Stimulated activated CD4-positive, alpha-beta T cell treated with anti-CD3 and anti-CD28 coated beads, TNF-alpha, amount 100 ng/mL, for 1 hour (primary cell): ENCODE measurements around the gene TRAPPC2L.

Experiments
- DNase-seq, 3 donors: peaks; one replicate each; pipeline ENCODE4 v3.0.0-alpha.2; 2020; ENCODE audit warnings: low read depth in 3 of 3, low spot score in 1 of 3

Gene TRAPPC2L

DNA sequence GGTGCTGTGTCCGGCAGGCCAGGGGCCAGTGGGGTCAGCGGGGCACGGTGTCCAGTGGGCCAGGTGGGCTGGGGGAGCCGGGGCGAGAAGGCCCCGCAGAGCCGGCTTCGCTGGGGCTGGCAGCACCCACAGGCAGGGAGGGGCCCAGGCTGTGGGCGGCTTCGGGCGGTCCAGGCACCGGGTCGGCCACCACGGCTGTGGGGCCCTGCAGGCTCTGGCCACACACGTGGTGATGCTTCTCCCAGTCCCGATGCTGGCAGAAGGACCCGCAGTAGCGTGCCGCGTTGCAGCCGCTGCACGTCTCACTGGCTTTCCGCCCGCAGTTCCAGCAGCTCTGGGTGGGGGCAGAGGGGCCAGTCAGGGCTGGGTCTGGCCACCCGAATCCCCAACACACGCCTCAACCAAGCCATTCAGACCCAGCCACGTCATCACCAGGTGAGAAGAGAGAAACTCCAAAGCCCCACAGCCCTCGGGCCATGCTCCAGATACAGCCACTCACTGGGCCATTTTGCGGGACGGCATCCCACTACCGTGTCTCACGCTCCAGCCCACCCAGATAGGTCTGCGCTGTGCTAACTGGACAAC is 20.1 kb downstream of the TRAPPC2L start:
- DNase-seq, result no peak

DNA sequence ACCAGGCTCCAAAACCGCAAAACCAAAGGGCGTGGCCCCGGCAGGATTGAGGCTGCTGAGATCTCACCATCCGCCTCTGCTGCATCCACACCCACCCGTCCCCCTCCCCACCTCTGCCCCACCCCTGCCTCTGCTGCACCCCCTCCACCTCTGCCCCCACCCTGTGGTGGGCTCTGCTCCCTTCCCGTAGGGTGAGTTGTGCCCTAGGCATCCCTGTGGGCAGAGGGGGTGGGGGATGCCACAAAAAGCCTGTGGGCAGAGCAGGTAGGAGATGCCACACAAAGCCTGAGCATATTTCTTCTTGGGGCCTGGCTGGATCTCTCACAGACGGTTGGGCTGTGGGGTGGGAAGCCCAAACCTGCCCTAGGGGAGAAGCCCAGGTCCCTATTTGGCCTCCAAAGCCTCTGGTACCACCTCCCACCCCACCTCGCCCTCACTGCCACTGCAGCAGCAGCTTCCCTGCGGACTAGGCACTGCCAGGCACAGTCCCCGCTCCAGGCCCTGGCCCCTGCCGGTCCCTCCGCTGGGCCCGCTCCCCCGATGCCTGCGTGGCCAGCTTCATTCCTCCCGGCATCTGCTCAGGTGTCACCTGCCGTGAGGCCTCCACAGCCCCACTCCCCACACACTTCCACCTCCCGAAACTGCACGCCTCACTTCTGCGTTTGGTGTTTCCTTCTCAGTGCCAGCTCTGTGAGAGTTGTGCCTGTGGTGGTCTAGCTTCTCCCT is 20.8 kb downstream of the TRAPPC2L start:
- DNase-seq, result no peak

DNA sequence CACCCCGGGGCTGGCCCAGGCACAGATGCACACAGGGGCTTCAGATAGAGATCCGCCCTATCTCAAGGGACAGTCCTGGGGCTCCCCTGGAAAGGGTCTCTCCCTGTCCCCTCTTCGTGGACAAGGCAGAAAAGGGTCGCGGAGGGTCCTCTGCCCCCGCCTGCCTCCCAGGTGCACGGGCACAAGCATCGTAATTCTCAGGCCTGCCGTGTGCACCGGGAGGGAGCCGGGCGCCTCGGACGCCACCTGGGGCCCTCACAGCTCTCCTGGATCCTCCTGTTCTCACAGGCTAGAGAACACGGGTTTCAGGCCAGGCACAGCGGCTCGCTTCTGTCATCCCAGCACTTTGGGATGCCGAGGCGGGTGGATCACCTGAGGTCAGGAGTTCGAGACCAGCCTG is 21.4 kb downstream of the TRAPPC2L start:
- DNase-seq, result no peak

DNA sequence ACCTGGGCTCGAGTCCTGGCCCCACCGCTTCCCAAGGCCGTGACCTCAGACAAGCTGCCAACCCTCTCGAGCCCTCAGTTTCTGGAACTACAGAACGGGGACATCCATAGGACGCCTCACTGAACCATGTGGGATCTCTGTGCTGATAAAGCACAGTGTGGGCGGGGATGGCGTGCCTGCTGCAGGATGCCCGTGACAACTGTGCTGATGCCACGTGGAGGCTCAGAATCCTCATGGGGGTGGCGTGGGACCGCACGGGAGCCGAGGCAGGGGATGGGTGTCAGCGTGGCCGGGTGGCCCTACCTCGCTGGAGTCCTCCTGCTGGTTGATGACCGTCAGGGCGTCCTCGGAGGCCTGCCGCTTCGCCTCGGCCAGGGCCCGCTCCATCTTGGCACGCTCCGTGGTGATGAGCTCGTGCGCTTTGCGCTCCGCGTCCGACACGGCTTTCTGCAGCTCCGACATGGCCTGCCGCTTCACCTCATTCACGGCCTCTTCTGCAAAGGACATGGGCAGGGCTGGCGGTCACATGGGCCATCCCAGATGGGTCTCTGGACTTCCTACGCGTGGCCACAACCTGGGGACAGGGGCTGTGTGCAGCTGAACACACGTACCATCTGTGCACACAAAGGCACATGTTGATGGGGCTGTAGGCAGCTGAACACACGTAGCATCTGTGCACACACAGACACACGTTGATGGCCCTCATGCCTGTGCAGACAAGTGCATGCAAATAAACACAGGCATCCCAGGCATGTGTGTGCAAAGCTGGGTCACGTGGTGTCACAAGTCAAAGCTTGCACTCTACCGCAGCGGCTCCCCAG is 22.2 kb downstream of the TRAPPC2L start:
- DNase-seq, result no peak

DNA sequence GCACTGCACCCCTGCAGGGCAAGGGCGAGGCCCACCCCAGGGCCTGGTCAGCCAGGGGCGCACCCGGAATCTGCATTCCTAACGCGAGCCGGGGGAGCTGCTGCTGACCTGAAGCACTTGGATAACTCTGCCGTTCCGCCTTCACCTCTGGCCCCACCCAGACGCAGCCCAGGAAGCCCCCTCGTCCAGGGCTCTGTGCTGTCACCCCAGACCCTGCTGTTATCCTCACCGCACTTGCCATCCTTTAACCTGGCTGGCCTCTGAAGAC is 22.8 kb downstream of the TRAPPC2L start:
- DNase-seq, result no peak

DNA sequence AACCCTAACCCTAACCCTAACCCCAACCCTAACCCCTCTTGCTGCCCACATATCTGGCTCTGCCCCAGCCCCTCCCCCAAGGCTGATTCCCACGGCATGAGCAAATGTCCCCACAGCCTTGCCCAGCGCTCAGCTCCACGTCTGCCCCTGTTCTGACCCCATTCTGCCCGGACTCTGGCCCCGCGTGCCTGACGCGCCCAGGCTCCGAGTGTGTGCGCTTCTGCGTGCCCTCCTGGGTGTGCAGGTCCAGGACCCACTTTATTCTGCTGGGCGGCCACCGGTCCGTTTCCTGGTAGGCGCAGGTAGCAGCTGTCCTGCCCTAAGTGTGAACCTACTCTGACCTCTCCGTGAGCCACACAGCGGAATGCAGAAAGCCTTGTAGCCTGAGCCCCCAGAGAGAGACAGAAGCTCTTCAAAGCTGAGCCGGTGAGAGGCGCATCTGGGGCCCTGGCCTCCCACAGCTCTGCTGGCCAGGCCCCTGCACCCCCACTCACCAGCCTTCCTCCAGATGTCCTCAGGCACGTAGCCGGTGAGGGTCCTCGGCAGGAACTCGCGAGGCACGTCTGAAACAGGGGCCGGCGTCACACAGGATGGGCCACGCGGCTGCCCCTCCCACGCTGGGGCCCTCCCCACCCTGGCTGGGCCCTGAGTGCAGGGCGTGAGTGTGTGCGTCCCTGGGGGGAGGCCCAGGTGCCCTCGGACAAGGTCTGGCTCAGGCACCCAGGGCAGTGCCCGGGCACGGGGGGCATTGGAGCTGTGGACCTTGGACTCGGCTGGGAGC is 23.5 kb downstream of the TRAPPC2L start:
- DNase-seq, result no peak

DNA sequence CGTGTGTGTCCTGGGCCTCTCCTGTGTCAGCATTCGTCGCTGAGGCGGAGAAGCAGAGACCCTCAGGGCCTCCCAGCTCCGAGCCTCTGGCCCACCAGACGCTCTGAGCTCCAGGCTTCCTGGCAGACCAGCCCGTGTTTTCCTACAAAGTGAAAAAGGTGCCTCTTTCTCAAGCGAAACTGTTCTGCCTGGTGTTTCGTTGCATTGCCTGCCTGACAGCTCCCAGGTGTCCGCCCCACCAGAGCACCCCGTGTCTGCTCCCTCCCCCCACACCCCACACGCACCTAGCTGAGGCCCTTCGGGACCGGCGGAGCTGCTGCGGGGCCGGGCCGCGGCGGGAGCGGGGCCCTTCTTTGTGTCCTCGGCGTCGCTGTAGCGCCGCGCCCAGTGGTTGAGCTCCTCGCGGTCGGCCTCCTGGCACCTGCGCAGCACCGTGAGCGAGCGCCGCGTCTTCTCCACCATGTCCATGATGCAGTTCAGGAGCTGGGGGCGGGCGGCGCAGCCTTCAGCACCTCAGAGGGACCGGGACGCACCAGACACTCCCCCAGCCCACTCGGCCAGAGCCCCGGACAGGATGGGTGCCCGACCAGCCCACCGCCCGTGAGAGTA is 24.2 kb downstream of the TRAPPC2L start:
- DNase-seq, result no peak

DNA sequence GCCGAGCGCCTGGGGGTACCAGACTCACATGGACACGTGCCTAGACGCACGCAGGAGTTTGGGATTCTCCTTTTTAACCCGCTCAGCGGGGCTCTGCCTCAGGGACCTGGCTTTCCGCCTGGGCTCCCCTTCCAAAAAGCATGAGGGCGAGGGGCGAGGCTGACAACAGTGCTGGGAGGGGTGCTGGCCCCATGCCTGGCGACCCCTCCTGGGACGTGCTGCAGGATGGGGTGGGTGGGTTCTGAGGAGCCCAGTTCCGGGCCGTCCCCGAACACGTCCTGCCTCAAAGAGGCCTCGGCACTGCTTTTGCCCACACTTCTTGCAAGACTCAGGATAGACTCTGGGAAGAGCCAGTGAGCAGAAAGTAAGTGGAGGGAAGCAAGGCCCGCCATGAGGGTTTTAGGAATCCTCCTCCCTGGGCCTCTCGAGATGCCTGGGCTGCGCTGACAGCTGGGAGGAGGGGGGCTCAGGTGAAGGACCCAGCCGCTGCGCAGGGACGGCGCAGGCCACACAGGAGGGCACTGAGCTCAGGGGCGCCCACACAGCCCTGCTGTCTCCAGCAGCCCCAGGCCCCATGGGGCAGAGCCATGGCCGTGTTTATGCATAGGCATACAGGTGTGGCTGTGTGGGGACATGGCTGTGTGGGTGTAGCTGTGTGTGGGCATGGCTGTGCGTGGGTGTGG is 24.9 kb downstream of the TRAPPC2L start:
- no peak for DNase-seq

DNA sequence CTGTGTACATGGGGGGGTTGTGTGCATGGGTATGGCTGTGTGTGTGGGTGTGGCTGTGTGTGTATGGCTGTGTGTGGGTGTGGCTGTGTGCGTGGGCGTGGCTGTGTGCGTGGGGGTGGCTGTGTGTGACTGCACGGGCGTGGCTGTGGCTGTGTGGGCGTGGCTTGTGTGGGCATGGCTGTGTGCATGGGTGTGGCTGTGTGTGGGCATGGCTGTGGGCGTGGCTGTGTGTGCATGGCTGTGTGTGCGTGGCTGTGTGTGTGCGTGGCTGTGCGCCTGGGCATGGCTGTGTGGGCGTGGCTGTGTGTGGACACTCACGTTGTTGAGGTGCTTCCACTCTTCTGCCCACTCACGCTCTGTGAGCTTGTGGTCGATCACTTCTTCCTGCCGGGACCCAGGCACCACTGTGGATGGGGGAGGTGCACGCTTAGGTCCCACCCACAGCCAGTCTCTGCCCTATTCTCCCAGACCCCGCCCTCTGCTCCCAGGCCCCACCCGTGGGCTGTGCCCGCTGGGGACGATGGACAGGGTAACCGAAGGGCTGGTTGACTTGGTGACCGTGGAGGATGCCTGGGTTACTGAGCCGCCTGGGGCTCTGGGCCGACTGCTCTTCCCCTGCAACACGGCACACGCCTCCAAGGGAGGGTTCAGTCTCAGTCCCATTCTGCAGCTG is 25.6 kb downstream of the TRAPPC2L start:
- no peak for DNase-seq

DNA sequence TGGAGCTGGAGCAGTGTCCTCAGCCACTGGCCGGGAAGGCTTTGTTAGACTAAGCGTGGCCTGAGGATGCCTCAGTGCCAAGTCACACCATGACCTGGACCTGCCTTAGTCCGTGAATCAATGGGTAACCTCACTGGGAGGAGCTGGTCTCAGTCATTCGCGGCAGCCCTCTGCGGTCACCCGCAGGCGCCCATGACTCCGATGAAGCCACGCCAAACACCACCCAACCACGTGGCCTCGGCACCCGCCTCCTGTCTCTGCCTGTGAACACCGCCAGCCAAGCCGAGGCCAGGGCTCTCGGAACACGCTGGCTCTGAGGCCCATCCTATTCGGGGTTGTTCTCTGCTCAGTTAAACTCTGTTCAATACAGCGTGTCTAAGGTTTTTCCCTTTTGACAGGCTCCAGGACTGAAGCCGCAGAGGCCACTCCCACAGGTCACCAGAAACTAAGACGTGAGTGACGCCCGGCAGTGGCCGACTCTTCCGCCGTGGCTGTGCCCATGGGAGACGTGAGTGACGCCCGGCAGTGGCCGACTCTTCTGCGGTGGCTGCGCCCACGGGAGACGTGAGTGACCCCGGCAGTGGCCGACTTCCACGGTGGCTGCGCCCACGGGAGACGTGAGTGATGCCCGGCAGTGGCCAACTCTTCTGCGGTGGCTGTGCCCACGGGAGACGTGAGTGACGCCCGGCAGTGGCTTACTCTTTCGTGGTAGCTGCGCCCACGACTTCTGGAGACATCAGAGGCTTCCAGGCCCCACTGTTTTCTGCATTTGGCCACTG is 26.4 kb downstream of the TRAPPC2L start:
- DNase-seq, result no peak

DNA sequence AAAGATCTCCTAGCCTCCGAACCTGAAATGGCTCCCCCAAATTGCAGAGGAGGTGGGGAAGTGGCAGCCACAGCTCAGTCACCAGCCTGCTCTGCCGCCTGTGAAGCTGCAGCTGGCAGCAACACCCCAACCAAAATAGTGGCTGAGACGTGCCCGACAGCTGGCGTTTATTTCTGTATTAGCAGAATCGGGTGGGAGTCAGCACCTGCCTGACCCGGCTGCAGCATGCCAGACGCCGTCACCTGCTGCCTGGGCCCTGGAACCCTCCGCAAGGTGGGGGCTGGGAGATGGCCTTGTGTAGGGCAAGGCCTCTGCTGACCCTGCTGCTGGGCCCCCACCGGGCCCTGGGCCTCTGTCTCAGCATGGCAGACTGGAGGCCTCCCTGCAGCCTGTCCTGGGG is 27.0 kb downstream of the TRAPPC2L start:
- no peak for DNase-seq

DNA sequence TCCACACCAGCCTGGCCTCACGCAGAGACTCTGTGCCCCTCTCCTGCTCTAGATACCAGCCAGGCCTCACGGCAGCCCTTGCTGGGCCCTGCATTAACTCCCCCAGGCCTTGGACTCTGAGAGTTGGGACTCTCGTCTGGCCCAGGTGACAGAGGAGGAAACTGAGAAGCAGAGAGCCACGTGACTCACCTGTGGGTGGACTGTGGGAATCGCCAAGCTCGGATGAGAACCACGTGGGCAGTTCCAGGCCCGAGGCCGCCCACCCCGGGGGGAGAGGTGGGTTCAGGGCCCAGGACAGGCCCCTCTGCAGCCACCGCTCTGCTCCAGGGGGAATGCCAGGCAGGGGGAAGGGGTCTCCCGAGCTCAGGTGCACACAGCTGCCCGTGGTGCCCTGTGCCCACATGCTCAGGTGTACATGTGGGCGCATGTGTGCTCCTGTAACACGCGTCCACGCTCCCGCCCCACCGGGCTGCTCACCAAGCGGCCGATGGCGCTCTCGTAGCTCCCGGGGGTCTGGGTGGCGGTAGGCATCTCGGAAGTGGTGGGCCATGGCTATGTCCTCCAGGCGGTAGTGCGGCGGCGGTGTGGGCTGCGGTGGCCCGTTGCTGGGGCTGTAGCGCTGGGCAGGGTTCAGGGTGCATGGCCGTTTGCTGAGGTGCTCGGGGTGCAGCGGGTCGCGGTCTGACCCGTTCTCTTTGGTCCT is 27.8 kb downstream of the TRAPPC2L start:
- no peak for DNase-seq

DNA sequence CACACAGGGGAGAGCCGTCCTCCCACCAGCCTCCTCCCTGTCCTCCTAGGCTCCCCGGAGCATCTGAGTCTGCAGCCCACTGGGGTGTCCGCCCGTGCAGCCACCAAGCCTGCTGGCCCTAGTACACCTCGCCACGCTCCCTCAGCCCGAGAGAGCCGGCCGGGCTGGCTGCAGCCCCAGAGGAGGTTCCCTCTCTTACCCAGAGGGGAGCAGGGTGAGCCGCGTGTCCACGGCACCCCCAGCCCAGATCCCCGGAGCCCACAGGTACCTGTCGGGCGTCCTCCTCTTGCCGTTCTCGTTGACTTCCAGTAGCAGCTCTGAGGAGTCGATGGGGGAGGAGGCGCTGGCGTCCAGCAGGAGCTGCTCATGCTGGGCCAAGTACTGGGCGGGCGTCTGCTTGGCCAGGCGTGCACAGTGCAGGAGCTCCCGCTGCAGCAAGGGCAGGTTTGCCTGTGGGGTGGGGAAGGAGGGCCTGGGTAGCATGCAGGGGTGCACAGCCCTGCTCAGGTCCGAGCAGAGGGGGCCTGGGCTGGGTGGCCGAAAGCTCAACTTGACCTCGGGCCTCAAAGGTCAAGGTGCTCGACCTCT is 28.9 kb downstream of the TRAPPC2L start:
- no peak for DNase-seq

DNA sequence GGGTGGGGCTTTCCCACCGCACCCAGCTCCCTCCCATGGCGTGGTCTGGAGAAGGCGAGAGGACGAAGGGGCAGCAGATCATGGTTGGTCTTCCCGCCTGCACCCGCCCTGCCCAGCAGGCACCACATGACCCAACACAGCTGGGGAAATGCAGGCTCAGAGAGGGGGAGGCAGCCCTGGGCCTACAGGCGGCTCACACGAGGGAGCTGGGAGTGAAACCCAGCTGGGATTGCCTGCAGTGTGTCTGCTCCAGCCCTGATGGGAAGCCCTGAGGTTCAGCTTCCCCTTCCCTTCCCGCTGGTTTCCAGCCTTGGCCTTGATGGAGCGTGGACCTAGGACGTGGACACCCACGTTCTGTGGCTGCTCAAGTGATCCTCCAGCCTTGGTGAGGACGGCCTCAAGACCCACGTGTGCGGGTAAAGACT is 29.5 kb downstream of the TRAPPC2L start:
- no peak for DNase-seq

DNA sequence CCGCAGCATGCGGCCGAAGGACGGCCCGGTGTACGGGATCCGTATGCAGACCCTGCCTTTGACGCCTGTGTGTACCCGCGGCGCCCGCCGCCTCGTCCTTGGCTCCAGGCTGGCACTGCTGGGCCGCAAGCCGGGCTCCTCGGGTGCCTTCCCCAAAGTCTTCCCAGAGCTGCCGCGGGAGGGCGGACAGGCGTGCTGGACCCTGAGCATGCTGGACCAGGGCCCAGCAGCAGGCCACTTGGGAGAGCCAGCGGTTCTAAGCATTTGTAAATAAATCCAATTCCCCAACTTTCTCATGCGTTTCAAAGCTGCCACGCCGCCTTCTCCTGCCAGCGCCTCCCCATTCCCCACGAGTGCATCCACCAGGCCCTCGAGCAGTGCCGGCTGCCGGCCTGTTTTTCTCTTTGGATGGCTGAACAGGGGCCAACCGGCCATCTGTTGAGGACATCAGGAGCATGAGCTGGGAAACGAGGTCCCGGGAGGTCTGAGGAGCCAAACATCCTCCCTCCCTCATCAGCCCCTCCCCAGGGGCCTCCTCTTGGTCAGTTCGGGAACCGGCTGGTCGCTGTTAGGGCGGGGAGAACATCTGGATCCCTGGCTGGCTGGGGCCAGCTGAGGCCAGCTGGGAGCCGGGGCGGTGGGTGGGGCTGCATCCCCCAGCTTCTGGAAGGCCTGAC is 30.1 kb downstream of the TRAPPC2L start:
- no peak for DNase-seq

DNA sequence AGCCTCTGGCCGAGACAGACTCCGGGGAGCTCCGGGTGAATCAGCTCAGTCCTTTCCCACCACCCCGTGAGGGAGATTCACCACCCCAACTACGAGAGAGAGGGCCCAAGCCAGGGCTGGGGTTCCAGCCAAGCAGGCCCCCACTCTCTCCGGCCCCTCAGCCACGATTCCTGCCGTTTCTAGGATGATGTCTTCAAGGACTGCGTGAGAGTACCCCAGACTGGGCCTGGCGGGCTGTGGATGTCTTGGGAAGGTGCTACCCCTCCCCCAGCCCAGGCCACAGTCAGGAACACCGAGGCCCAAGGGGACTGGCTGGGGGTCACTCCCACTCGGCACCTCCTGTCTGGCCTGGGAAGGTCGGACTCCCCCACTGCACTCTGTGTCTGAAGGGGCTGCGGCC is 31.1 kb downstream of the TRAPPC2L start:
- no peak for DNase-seq

DNA sequence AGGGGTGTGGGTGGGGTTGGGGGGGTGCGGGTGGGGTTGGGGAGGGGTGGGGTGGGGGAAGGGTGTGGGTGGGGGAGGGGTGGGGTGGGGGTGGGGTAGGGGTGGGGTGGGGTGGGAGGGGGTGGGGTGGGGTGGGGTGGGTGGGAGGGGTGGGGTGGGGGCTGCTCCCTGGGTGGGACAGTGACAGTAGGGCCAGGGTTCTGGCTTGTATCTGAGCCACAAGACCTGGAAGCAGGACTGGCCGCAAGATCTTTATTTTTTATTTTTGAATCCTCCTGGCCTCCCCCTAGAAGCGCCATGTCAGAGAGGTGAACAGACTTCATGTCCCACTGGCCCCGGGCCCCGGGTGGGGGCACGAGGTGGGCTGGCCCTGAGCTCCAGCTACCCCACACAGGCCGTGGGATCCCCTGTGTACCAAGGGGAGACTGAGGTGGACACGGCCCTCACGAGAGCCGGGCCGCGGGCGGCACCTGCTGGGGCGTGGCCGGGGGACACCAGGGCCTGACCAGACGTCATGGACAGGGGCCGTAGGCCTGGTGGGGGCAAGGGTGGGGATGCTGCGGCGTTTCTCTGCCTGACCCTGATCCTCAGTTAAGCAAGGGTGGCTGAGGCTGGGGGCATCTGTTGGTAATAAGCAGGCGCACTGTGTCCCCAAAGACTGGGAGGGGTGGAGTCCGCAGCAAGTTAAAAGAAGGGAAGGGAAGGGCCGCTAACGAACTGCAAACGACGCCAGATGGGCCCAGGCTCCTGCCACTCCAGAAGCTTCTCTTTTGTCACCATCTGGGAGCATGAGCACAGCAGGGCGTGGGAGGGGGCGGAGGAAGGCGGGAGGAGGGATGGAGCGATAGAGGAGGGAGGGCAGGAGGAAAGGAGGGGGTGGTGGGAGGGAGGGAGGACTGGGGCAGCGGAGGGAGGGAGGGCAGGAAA is 31.8 kb downstream of the TRAPPC2L start:
- DNase-seq, result no peak
